ENCODE results near the gene STK38L.

The STK38L gene

DNA sequence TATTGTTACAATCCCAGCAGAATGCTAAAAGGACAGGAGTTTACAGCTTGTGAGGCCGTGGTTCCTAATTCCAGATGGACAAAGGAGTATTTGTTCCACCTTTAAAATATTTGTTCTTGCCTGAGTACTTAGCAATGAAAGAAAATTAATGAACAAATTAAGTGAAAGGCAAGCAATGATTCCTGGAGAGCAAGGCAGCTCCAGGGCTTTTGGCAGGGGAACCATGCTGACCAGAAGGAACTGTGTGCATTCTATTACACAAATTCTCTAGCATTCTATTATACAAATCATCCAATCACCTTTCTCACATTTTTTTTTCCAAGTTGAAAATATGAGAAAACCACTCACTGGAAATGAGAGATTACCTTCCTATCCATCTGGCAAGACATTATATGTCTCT, 86.8 kb downstream of the STK38L start:
- peak; percentile 54 for DNase-seq

DNA sequence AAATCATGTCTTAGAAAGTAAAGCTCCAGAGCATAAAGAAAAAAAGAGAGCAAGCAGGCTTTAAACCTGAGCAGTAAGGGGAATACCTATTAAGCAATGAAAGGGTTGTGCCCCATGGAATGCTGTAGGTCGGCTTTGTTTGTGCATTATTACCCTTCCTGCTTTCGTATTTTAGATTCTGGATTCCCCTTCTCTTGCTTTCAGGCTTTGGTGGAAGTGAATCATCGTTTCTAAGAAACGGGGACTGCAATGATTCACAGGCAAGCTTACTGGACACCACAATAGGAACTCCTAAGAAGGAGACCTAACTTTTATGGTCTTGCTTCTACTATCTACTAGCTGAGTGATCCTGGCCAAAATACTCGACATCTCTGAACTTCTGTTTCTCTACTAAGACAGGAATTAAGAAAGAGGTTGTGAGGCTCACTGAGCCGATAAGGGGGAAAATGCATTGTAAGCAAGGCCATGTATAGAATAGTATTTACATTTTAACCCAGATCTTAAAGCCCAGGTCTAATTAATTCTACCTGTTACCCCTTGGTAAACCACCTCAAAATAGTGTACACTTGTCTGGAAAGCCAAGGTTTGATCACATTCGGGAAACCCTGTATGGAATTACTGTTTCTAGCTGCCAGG, 87.3 kb downstream of the STK38L start:
- DNase-seq = peak; percentile 24

DNA sequence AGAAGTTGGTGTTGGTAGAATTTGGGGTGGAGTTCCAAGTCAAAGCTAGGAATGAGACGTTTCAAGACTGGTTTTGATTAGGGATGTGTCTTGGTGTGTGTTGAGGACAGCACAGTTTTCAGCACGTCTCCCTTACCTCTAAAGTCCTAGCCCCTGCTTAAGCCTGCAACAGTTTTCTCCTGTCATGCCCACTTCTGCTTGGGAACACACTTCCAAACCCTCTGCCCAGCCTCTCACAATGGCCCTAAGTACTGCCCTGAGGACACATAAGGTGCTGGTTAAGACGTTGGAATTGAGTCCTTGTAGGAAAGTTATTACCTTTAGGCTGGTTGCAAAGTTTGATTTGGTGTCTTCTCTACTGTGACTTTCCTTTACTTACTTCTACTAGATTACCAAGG, 87.8 kb downstream of the STK38L start:
- DNase-seq = peak; percentile 26

DNA sequence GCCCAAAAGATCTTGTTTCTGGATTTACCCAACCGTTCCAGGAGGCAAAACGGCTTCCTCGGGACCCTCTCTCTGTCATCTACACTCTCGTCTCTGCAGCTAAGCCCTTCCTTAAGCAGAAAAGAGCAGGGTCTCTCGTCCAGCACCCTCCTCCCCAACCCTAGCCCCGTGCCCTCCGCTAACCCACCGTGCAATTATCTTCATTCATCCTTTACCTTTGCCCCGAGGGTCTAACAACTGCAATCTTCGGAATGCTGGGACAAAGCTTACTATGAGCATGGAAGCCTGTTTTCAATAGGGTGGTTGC, 88.3 kb downstream of the STK38L start:
- DNase-seq = no peak

DNA sequence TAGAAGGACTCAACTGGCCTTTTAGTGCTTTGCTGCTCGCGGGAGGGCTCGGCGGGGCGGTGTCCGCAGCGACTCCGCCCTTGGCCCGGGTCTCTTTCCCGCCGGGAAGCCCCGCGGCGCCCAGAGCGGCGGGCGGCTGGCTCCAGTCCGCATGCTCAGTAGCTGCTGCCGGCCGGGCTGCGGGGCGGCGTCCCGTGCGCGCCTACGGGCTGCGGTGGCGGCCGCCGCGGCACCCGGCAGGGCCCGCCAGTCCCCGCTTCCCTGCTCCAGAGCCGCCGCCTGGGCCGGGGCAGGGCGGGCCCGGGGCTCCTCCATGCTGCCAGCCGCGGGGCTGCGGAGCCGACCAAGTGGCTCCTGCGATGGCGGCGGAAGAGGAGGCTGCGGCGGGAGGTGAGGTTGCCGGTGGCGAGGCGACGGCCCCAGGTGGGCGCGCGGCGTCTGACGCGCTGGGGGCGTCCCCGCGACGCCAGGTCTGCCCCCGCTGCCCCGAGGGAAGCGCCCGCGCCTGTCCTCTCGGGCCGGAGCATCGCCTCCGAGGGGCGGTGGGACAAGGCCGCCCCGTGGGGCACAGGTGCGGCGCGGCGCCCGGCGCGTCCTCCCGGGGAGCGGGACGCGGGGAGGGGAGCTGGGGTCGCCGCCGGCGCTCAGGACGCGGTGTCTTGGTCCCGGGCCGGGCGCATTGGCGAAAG, 88.8 kb downstream of the STK38L start, which contains the start of gene BMAL2:
Gene BMAL2, plus strand, starts transcription at position 123 of the 689 bp plus-strand sequence. Its CDS starts 237 bp downstream, at position 360.
- DNase-seq = peak; percentile 81

DNA sequence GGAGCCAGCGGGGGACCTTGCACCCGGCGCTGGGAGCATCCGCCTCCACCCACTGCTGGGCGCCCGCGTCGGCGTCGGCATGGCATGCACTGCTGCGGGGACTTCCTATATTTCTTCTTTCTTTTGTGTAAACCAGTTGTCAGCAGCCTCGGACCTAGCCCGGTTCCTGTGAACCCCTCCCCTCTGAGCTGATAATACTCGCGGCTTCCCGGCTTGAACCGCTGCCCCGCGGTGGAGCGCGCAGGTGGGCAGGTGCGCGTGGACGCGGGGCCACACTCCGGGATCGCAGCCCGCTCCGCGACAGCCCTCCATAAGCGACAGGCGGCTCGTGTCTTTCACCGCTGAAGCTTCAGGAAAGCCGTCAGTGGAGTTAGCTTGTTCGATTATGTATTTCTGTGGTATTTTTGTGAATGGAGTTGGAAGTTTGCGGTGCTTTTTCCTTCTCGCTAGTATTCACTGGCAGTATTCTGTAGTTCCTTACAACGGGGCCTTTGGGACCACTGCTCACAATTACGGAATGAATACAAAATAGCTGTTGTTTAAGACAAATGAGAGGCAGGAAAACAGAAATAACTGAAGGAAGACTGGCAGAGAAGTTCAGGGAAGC, 89.4 kb downstream of the STK38L start:
- peak; percentile 67 for DNase-seq

DNA sequence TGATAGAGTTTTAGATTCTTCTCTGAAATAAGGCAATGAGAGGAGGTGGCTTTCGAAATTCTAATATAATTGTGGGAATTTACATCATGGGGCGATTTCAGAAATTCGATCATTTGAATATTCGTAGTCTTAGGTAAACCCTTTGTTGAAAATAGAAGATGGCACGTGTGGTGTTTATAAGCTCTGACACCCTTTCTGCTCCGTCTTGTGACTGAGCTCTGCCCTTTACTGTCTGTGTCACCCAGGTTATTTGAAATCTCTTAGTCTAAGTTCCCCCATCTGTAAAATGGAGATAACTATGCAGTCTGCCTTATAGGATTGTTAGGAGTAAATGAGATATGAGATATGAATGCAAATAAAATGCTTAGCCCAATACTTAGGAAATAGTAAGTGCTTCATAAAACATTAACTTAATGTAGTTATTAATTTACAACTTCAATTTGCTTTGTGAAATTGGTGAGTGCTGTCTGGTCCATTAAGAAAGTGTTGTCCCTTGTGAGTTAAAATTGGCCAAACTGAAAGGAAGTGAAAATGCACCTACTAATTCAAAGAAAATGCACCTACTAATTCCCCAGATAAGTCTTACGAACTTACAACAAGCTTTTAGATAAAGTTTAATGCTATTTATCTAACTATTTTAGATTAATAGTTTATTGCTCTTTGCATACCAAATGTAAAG, 90.1 kb downstream of the STK38L start:
- DNase-seq = peak; percentile 11

DNA sequence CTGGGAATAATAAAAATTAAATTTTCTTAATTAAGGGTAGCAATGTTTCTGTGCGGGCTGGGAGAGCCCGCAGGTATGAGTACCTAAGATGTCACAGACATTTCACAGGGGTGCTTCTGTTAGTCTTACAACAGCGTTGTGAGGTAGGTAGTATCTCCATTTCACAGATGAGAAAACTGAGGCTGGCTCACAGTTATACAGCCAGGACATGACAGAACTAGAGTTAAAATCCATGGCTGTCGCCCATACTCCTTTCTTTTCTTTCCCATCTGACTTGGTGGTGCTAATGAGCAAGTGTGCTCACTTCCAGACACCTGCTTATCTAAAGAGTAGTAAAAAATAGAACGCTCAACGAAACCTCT, 90.6 kb downstream of the STK38L start:
- no peak for DNase-seq

DNA sequence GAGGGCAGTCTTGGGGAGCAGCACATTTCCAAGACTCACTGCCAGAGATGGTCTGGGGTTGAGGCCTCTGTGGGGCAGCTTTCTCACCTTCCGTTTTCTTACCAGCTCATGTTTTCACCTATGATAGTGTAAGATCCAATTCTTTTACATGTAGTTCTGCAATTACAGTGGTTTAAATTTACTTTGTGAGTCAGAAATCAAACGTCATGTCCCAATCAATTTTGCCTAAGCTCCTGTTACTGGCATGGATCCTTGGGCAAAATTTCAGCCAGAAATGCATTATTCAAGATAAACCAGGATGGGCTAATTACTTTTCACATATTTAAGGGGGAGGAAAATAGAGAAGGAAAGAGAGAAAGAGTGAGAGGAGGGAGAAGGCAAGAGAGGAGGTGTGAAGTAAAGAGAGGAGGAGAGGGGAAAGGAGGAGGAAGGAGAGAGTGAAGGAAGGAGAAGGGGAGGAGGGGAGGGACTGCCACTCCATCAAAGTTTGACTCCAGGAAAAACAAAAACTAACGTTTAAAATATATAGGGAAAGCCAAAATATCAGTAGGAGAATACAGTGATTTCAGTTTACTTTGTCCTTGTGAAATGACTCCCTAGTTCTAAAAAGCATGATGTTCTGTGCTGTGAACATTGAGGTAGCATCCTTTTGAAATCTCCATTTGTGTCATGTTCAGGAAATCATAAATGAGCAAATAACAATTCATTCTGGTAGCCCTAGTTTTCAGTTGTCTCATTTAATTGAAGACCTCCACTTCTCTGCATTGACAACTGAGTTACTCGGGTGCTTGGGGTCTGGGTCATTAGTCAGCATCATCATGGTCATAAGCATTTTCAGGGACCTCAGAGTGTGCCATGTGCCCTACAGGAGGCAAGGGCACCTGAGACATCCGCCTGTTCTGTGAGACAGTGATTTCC, 91.5 kb downstream of the STK38L start:
- DNase-seq = no peak

DNA sequence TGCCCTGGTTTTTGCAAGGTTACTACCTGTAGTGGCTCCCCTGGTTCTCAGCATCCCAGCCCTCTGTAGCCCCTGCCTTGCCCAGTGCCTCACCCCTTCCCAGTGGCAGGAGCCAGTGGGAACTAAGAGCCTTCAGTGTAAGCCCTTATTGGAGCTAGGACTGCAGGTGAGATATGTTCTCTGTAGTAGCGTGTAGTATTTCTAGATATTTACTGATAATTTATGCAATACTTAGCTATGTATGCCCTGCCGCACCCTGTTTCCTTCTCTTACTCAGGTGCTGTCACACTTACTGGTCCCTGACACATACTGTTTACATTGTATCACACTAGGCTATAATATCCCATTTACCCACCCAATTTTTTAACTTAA, 92.2 kb downstream of the STK38L start:
- DNase-seq = no peak

DNA sequence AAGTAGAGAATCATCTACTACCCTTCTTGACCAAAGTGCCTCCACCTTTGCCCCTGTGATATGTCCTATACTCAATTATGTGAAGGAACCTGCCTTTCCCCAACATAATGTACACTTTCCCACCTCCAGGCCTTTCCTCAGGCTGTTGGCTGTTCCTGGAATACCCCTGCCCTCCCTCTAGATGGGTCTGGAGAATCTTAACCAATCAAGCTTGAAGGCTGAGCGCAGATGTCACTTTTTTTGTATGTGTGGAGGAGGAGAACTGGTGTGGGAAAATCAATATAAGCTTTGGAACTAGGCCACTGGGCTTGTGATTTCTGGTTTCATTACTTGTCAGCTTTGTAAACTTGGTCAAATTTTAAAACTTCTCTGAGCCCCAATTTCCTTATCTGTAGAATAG, 93.3 kb downstream of the STK38L start:
- DNase-seq = peak; percentile 2

DNA sequence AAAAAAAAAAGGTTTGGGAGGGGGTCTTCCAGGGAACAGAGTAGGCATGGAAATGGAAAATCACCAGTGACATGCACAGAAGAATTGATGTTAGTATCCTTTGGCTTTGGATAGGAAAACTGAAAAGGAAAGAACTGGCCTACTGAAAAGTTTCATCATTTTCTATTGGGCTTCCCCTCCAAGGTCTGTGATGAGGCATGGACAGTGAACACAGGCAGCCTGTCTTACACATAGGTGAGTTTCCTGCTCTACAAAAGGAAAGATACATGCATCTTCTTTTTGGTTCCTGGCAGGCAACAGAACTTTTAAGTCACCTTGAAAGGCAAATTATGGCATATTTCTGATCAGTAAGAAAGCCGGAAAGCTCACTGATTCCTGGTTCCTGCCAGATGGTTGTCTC, 94.4 kb downstream of the STK38L start:
- no peak for DNase-seq

DNA sequence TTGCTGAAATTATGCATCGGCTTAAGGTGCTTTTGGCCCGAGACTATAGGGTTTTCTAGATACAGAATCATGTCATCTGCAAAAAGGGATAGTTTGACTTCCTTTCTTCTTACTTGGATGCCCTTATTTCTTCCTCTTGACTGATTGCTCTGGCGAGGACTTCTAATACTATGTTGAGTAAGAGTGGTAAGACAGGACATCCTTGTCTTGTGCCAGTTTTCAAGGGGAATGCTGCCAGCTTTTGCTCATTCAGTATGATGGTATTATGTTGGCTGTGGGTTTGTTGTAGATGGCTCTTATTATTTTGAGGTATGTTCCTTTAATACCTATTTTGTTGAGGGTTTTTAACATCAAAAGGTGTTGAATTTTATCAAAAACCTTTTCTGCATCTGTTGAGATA, 96.9 kb downstream of the STK38L start:
- no peak for DNase-seq

DNA sequence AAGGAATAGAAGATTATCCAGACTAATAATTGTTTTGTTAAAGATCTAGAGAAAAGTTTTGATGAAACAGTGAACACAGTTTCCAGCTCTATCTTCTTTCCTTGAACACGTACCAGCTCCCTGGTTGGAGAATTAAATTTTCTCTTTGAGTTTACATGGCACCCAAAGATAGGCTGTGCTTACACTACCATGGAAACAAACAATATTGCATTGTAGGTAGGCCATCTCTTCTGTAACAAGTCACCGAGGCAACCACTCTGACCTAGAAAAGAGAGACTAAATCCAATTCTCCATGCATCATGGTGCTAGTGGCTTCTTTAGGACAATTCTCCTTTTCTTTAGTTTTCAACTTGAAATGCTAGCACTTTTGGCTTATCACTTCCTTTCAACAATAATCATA, 98.5 kb downstream of the STK38L start:
- no peak for DNase-seq

DNA sequence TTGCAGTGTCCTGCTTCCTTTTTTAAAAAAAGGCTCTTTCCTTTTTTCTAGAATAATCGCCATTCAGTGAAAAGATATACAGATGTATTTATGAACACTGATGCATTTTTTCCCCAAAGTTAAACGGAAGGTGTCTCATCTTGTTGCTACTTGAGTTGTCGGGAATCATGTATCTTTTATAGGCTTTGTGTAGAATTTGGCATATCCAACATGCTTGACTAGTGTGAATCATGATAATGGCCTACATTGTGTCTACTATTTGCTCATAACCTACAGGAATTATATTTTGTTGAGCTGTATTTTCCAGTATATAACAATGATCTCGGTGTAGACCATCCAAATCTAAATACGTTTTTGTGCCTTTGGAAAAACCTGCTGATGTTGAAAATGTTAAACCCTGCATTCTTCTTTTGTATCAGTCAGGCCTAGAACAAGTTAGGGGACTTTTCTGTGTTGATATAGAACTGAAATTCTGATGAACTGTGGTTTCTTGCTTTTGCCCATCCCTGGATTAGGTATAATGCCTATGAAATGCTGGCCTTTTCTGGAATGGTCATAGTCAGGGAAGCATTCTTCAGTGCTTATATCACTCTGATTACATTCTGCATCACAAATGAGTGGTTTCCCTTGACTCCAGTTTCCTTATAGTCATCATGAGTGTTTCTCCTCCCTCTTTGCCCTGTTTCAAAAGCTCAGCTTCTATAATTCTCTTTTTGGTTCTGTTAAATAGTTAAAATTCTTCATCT, 99.3 kb downstream of the STK38L start:
- no peak for DNase-seq

DNA sequence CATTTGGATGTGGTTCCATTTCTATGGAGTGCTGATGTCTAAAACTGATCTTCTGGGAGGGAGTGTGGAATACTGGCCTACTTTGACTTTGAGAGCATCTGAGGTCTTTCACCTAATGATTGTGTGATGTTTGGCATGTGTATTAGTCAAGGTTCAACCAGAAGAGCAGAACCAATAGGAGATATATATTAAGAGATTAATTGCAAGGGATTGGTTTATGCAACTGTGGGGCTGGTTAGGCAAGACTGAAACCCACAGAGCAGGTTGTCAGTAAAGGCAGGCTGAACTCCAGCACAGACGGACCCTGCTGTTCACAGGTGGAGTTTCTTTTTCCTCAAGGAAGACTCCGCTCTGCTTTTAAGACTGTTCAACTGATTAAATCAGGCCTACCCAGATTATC, 100.2 kb downstream of the STK38L start:
- DNase-seq = no peak

DNA sequence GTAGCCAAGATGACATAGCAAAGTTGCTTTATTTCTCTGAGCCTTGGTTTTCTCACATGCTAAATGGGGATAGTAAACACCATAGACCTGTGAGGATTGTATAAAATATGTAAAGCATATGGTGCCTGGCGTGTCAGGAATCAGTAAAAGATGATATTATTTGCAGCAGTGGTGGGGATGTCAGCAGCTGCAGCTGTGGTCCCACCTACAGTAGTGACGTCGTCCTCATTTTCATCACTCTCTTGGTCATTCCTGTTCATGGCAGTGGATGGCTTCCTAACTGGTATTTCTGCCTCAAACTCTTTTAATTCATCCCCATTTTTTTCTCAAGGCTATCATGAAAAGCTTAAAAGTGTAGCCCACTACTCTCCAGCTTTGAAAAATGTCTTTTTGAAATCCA, 100.7 kb downstream of the STK38L start:
- no peak for DNase-seq

DNA sequence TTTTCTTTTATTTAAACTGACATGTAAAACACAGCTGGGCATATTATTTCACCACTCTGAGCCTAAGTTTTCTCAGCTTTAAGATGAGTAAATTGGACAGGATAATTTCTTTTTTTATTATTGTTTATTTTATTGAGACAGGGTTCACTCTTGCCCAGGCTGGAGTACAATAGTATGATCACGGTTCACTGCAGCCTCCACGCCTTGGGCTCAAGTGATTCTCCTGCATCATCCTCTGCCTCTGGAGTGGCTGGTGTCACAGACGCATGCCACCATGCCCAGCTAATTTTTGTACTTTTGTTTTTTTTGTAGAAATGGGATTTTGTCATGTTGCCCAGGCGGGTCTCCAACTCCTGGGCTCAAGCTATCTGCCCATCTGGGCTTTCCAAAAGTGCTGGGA, 101.3 kb downstream of the STK38L start:
- peak; percentile 36 for DNase-seq

DNA sequence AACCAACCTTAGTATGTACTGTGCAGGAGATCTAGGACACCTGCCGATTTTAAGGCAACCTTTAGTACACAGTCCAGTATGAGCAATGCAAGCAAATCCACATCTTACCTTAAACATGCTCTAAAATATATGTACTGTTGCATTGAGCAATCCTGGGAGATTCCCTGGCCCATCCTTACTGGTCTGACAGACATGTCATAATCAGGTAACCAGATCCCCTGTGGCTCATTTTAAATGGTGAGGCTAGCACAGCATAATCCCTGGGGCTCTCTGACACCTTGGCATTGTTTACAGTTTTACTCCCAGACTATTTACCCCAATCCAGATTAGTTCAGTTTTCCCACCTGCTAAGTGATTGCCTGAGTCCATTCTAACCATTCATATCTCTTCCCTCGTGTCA, 103.7 kb downstream of the STK38L start:
- DNase-seq = peak; percentile 82

DNA sequence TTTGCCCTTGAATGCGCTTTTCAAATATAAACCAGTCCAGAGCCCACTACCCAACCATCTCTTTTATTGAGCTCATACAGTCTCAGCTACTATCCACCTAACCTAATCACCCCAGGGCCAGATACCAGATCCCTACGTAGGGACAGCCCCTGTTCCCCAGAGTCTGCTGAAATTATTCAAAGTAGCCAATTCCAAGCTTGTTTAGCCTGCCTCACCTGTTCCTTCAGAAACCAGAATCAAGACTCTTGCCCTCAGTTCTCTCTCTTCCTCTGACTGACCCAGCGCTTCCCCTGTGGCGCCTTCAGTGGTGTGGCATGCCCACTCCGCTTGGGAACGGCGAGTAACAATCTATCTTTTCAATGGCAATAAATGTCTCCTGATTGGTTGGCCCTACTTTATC, 107.4 kb downstream of the STK38L start:
- no peak for DNase-seq

DNA sequence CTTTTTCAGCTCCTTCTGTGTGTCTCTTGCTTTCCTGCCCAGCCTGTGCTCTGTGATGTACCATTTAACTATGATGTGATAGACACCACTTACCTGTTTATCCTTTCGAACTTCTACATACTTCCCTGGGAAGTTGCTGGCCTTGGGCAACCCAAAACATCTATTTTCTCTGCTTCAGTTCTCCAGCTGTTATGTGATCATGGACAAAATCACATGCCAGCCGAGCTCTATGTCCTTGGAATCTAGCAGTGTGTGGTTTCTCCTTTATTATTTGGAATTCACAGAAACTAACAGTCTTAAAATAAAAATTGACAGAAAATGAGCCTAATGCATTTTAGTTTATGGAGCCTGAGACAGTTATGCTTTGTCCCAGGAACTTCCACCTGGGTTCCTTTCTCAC, 111.4 kb downstream of the STK38L start:
- no peak for DNase-seq

DNA sequence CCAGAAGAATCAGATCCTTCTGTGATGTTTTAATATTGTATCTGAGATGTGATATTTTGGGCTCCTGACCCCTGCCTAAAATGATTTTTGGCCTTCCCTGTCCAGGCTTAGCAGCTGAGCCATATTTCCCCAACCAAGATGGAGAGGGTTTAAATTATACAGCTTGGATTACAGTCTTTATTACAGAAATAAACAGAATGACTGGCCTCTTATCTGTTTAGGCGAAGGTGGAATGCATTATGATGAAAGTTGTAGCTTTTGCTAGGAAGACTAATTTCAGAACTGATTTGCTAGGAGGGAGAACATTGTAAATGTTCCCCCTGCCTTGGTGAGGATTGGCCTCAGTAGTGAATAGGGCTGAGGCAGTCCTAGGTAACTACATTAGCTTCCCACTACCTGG, 111.9 kb downstream of the STK38L start:
- no peak for DNase-seq
